ENCODE data around the gene BHMT.
A peak's percentile ranks its signal among the peaks of the same experiment; 100 is the strongest.

Gene BHMT

GRCh38 chr5:79111387-79111959 lies at the start of gene BHMT:
Gene BHMT (plus strand): TSS chr5:79111809. CDS start chr5:79111886, 77 bp downstream.
- TF ChIP-seq POLR2A (IDR thresholded peaks at IDR 0.05; ENCODE audit: low read length) (no peak), GATA1 (IDR thresholded peaks at IDR 0.05; ENCODE audit: low read depth, low read length) (no peak)
- DNase-seq, result peak in 1 of 2 experiments; percentile 20

DNA sequence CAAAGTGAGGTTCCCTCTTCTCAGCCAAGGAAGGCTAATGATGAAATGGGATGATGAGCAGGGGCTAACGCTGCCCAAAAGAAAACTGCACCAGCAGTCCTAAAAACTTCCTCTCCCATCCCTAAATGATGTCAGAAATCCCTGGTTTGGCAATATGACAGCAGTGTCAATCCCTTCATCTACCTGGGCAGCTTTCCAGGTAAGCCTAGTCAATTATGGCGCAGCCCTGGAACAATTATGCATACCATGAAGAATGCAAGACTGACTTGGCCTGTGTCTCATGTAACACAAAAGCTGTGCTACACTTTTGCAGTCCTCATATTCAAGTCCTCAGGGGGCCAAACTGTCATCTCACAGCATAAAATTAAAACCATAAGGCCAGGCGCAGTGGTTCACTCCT lies 49.2 kb upstream of the BHMT start:
- TF ChIP-seq GATA1 (IDR thresholded peaks at IDR 0.05; ENCODE audit: low read depth, low read length) (no peak), POLR2A (IDR thresholded peaks at IDR 0.05; ENCODE audit: low read length) (no peak)
- DNase-seq, result no peak

- no peak for TF ChIP-seq GATA1 (IDR thresholded peaks at IDR 0.05; ENCODE audit: low read depth, low read length)
- no peak for TF ChIP-seq POLR2A (IDR thresholded peaks at IDR 0.05; ENCODE audit: low read length)
- DNase-seq, result peak; percentile 7 to 40
Observed at GRCh38 chr5:79069488-79070349, 41.9 kb upstream of the BHMT start, which contains the start of the genes BHMT2 and DMGDH. Gene BHMT2 (plus strand): TSS chr5:79069767. CDS start chr5:79069783, 16 bp downstream. Gene DMGDH (minus strand): TSS chr5:79069674. CDS start chr5:79069620, 54 bp downstream.

DNA sequence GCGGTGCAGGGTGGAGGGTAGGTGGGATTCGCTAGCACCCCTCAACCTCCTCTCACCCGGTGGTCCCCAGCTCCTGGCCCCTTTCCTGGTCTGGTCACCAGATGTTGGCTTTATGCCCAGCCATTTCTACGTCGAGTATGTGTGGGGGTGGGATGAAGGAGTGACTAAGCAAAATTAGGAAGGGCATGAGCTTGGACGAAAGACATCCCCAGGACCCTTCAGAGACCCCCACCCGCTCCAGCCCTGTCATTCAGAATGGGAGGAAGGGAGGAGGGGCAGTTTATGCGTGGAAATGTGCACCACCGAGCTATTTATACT lies 41.3 kb upstream of the BHMT start:
- no peak for TF ChIP-seq POLR2A (IDR thresholded peaks at IDR 0.05; ENCODE audit: low read length)
- no peak for TF ChIP-seq GATA1 (IDR thresholded peaks at IDR 0.05; ENCODE audit: low read depth, low read length)
- peak in 1 of 2 experiments; percentile 11 for DNase-seq

- no peak for TF ChIP-seq GATA1 (IDR thresholded peaks at IDR 0.05; ENCODE audit: low read depth, low read length)
- TF ChIP-seq POLR2A (IDR thresholded peaks at IDR 0.05; ENCODE audit: low read length), result no peak
- DNase-seq, result no peak
Observed at GRCh38 chr5:79074641-79075040, 37.0 kb upstream of the BHMT start.

- TF ChIP-seq GATA1 (IDR thresholded peaks at IDR 0.05; ENCODE audit: low read depth, low read length) (no peak), POLR2A (IDR thresholded peaks at IDR 0.05; ENCODE audit: low read length) (no peak)
- DNase-seq, result no peak
Observed at GRCh38 chr5:79075646-79076426, 35.8 kb upstream of the BHMT start.

GRCh38 chr5:79076819-79077218 lies 34.8 kb upstream of the BHMT start:
- no peak for DNase-seq
- TF ChIP-seq POLR2A (IDR thresholded peaks at IDR 0.05; ENCODE audit: low read length) (no peak), GATA1 (IDR thresholded peaks at IDR 0.05; ENCODE audit: low read depth, low read length) (no peak)

- DNase-seq, result no peak
- no peak for TF ChIP-seq POLR2A (IDR thresholded peaks at IDR 0.05; ENCODE audit: low read length)
- TF ChIP-seq GATA1 (IDR thresholded peaks at IDR 0.05; ENCODE audit: low read depth, low read length), result no peak
Observed at GRCh38 chr5:79077680-79078365, 33.8 kb upstream of the BHMT start.

DNA sequence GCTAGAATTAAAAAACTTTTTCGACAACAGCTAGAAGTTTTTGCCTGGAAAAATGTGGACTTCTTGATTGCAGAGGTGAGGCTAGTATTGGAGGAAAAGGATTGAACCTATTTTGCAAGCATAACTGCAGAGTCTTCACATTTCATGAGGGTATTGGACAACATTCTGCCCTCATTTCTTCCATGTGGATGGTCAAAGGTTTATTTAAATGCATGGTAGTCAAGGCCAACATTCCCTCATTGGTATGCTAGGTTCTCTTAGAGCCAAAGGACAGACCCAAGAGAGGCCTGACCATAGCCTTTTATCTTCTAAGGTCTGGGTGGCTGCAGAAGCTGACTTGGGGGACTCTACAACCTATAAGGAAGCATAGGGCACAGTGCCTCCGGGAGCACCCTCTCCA lies 30.8 kb upstream of the BHMT start:
- TF ChIP-seq GATA1 (IDR thresholded peaks at IDR 0.05; ENCODE audit: low read depth, low read length) (no peak), POLR2A (IDR thresholded peaks at IDR 0.05; ENCODE audit: low read length) (no peak)

GRCh38 chr5:79081779-79082178 lies 29.8 kb upstream of the BHMT start:
- DNase-seq, result no peak
- TF ChIP-seq GATA1 (IDR thresholded peaks at IDR 0.05; ENCODE audit: low read depth, low read length) (no peak), POLR2A (IDR thresholded peaks at IDR 0.05; ENCODE audit: low read length) (no peak)

More for the DNA sequence above, 30.8 kb upstream of the BHMT start:
- no peak for DNase-seq

DNA sequence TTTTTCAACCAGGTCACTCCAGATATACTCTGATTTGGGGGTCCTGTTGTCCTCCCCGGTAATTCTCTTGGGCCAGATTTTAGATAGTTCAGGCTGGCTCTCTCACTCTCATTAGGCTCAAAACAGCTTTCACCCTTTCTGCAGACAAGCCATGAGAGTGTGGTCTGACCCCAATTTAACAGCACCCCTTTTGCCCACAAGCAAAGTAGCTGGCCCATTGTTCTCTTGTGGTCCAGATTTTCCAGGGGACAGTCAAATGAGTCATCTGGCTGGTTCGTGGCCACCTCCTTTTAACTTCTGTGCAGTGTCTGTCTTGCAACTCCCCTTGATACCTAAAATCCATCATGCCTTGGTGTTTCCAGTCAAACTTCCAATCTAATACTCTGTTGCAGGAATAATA lies 25.5 kb upstream of the BHMT start:
- no peak for TF ChIP-seq GATA1 (IDR thresholded peaks at IDR 0.05; ENCODE audit: low read depth, low read length)
- no peak for TF ChIP-seq POLR2A (IDR thresholded peaks at IDR 0.05; ENCODE audit: low read length)
- DNase-seq, result no peak

GRCh38 chr5:79088507-79088906 lies 23.1 kb upstream of the BHMT start:
- DNase-seq, result no peak
- TF ChIP-seq GATA1 (IDR thresholded peaks at IDR 0.05; ENCODE audit: low read depth, low read length) (no peak), POLR2A (IDR thresholded peaks at IDR 0.05; ENCODE audit: low read length) (no peak)

DNA sequence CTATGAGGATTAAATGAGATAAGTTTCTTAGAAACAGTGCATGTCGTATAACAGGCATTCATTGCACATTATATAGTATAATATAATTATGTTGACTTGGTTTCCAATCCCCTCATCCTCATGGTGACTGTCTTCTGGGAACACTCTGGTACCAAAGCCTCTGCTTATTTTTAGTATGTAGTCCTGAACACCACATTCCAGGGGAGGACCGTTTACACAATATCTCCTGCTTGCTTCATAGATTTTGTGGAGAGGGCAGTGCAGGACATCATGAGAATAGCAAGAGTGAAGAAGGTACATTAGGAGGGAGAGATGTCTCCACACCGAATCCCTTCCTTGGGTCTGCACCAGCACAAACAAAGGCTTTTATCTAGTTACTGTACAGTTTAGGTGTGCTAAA lies 20.5 kb upstream of the BHMT start:
- TF ChIP-seq GATA1 (IDR thresholded peaks at IDR 0.05; ENCODE audit: low read depth, low read length) (no peak), POLR2A (IDR thresholded peaks at IDR 0.05; ENCODE audit: low read length) (no peak)
- DNase-seq, result no peak

All from erythroblast (primary cell).